Measurements from ENCODE around the gene ZNF12. TPM values are rescaled to one million over a fixed set of nuclear protein-coding genes. Genes with fewer than 3 reads are reported as not detected.

ZNF12 gene
- polyA plus RNA-seq, 1 donor from 2014 or later = 27.9 TPM

DNA sequence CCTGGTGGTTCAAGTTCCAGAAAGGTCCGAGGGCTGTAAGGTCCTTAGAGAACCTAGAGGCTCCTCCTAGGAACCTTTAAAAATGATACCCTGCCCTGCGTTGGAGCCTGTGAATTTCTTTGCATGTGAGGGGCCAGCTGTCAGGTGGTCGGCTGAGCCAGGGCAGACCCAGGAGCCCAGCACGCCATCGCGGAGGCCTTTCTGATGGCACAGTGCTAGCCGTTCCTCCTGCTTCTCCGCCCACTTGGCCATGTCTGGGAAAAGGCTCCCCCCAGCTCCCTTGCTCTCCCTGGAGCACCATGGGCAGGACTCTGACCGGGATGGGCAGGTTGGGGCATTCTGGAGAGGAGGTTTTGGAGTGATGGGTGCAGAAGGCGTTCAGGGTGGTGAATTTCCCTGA lies 62.0 kb downstream of the ZNF12 start:
- Histone ChIP-seq H3K4me3 (ENCODE audit: low read length) (no peak overlapping the region), H3K79me2 (replicated peaks; ENCODE audit: insufficient read depth, low read length) (peaks cover 9% of the 10 kb centered on the region), H4K20me1 (ENCODE audit: insufficient read depth) (no peaks in the 10 kb centered on the region), H3K4me2 (ENCODE audit: low read length) (no peak overlapping the region), H3K9me3 (ENCODE audit: low read length) (no peaks in the 10 kb centered on the region), H3K27me3 (ENCODE audit: insufficient read depth, low read depth, low read length) (no peaks in the 10 kb centered on the region), H3F3A (ENCODE audit: insufficient read depth, low read length, poor library complexity, severe bottlenecking) (no peaks in the 10 kb centered on the region), H3K9me2 (ENCODE audit: insufficient read depth, low read length) (no peaks in the 10 kb centered on the region), H2AFZ (ENCODE audit: low read depth, low read length) (no peak overlapping the region), H3K27ac (ENCODE audit: low read length) (no peak overlapping the region), H3K9ac (ENCODE audit: low read length) (no peak overlapping the region), H3K36me3 (ENCODE audit: insufficient read depth, low read length) (peaks cover 2% of the 10 kb centered on the region)
- TF ChIP-seq RAD21 (conservative IDR thresholded peaks at IDR 0.05) = no peak
- no peak for TF ChIP-seq SMC3 (conservative IDR thresholded peaks at IDR 0.05; ENCODE audit: poor library complexity)
- no peak for TF ChIP-seq EP300 (conservative IDR thresholded peaks at IDR 0.05; ENCODE audit: poor library complexity, severe bottlenecking)
- TF ChIP-seq EZH2 (IDR thresholded peaks at IDR 0.05; ENCODE audit: borderline replicate concordance, insufficient read depth, low read length, poor library complexity, severe bottlenecking) = no peak
- TF ChIP-seq, protein P1, sequence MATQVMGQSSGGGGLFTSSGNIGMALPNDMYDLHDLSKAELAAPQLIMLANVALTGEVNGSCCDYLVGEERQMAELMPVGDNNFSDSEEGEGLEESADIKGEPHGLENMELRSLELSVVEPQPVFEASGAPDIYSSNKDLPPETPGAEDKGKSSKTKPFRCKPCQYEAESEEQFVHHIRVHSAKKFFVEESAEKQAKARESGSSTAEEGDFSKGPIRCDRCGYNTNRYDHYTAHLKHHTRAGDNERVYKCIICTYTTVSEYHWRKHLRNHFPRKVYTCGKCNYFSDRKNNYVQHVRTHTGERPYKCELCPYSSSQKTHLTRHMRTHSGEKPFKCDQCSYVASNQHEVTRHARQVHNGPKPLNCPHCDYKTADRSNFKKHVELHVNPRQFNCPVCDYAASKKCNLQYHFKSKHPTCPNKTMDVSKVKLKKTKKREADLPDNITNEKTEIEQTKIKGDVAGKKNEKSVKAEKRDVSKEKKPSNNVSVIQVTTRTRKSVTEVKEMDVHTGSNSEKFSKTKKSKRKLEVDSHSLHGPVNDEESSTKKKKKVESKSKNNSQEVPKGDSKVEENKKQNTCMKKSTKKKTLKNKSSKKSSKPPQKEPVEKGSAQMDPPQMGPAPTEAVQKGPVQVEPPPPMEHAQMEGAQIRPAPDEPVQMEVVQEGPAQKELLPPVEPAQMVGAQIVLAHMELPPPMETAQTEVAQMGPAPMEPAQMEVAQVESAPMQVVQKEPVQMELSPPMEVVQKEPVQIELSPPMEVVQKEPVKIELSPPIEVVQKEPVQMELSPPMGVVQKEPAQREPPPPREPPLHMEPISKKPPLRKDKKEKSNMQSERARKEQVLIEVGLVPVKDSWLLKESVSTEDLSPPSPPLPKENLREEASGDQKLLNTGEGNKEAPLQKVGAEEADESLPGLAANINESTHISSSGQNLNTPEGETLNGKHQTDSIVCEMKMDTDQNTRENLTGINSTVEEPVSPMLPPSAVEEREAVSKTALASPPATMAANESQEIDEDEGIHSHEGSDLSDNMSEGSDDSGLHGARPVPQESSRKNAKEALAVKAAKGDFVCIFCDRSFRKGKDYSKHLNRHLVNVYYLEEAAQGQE (IDR thresholded peaks at IDR 0.05; ENCODE audit: borderline replicate concordance) = no peak
- TF ChIP-seq POLR2AphosphoS5 (IDR thresholded peaks at IDR 0.05) = no peak
- TF ChIP-seq MXI1 (conservative IDR thresholded peaks at IDR 0.05; ENCODE audit: poor library complexity, severe bottlenecking) = no peak
- TF ChIP-seq, protein P2, sequence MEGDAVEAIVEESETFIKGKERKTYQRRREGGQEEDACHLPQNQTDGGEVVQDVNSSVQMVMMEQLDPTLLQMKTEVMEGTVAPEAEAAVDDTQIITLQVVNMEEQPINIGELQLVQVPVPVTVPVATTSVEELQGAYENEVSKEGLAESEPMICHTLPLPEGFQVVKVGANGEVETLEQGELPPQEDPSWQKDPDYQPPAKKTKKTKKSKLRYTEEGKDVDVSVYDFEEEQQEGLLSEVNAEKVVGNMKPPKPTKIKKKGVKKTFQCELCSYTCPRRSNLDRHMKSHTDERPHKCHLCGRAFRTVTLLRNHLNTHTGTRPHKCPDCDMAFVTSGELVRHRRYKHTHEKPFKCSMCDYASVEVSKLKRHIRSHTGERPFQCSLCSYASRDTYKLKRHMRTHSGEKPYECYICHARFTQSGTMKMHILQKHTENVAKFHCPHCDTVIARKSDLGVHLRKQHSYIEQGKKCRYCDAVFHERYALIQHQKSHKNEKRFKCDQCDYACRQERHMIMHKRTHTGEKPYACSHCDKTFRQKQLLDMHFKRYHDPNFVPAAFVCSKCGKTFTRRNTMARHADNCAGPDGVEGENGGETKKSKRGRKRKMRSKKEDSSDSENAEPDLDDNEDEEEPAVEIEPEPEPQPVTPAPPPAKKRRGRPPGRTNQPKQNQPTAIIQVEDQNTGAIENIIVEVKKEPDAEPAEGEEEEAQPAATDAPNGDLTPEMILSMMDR (IDR thresholded peaks at IDR 0.05; ENCODE audit: poor library complexity, severe bottlenecking) = no peak
- TF ChIP-seq TAF1 (IDR thresholded peaks at IDR 0.05; ENCODE audit: low read depth) = no peak

GRCh38 chr7:6643915-6644625 lies 62.7 kb downstream of the ZNF12 start:
- no peak for TF ChIP-seq EZH2 (IDR thresholded peaks at IDR 0.05; ENCODE audit: borderline replicate concordance, insufficient read depth, low read length, poor library complexity, severe bottlenecking)
- TF ChIP-seq TAF1 (IDR thresholded peaks at IDR 0.05; ENCODE audit: low read depth) = no peak
- no peak for TF ChIP-seq MXI1 (conservative IDR thresholded peaks at IDR 0.05; ENCODE audit: poor library complexity, severe bottlenecking)
- TF ChIP-seq, protein P1 (IDR thresholded peaks at IDR 0.05; ENCODE audit: borderline replicate concordance) = no peak
- TF ChIP-seq EP300 (conservative IDR thresholded peaks at IDR 0.05; ENCODE audit: poor library complexity, severe bottlenecking) = no peak
- TF ChIP-seq SMC3 (conservative IDR thresholded peaks at IDR 0.05; ENCODE audit: poor library complexity) = no peak
- no peak for TF ChIP-seq RAD21 (conservative IDR thresholded peaks at IDR 0.05)
- TF ChIP-seq, protein P2 (IDR thresholded peaks at IDR 0.05; ENCODE audit: poor library complexity, severe bottlenecking) = no peak
- TF ChIP-seq POLR2AphosphoS5 (IDR thresholded peaks at IDR 0.05) = no peak
- H3K9me2 ChIP-seq (ENCODE audit: insufficient read depth, low read length) = no peaks in the 10 kb centered on the region
- H3K4me2 ChIP-seq (ENCODE audit: low read length) = no peak overlapping the region
- H3K27me3 ChIP-seq (ENCODE audit: insufficient read depth, low read depth, low read length) = no peaks in the 10 kb centered on the region
- H4K20me1 ChIP-seq (ENCODE audit: insufficient read depth) = no peaks in the 10 kb centered on the region
- H3K36me3 ChIP-seq (ENCODE audit: insufficient read depth, low read length) = no peaks in the 10 kb centered on the region
- H2AFZ ChIP-seq (ENCODE audit: low read depth, low read length) = no peak overlapping the region
- no peak overlapping the region for H3K4me3 ChIP-seq (ENCODE audit: low read length)
- H3K9me3 ChIP-seq (ENCODE audit: low read length) = no peaks in the 10 kb centered on the region
- H3F3A ChIP-seq (ENCODE audit: insufficient read depth, low read length, poor library complexity, severe bottlenecking) = no peaks in the 10 kb centered on the region
- H3K79me2 ChIP-seq (replicated peaks; ENCODE audit: insufficient read depth, low read length) = peaks cover 16% of the 10 kb centered on the region
- H3K27ac ChIP-seq (ENCODE audit: low read length) = no peak overlapping the region
- no peak overlapping the region for H3K9ac ChIP-seq (ENCODE audit: low read length)
